Muscle of leg (tissue), 11 donors: ENCODE results near the gene PHLDB1. TPM values are rescaled to one million over a fixed set of nuclear protein-coding genes. Genes with fewer than 3 reads are reported as not detected.
"Not testable (repeated sequence)": the region's sequence is repeated elsewhere in the genome, so short reads cannot be mapped to it uniquely, and the experiment has no call there.

ENCODE experiments used
- DNase-seq: peaks from one replicate; pipeline ENCODE4 v3.0.0; 2013
- H3K27ac ChIP-seq: one replicate; pipeline ENCODE4 v1.5.1; 2013; ENCODE audit warnings: mild to moderate bottlenecking, low read length, control low read depth
- H3K27me3 ChIP-seq: one replicate; pipeline ENCODE4 v1.6.1; 2013; ENCODE audit warnings: low read length; ENCODE audit not compliant: control insufficient read depth, insufficient read depth
- H3K36me3 ChIP-seq: one replicate; pipeline ENCODE4 v1.6.1; 2013; ENCODE audit warnings: low read length; ENCODE audit not compliant: control insufficient read depth, insufficient read depth
- H3K4me1 ChIP-seq: one replicate; pipeline ENCODE4 v1.6.1; 2013; ENCODE audit warnings: low read length; ENCODE audit not compliant: control insufficient read depth, insufficient read depth
- H3K4me3 ChIP-seq: one replicate; pipeline ENCODE4 v1.5.1; 2013; ENCODE audit warnings: low read length, control low read depth
- H3K9me3 ChIP-seq: replicated peaks from 2 replicates; pipeline ENCODE4 v1.6.1; 2013; ENCODE audit warnings: low read depth, low read length; ENCODE audit not compliant: control insufficient read depth
- WGBS: methylation state at CpG from one replicate; pipeline ENCODE4 v1.1.5; 2013; ENCODE audit warnings: missing lambda C conversion rate; ENCODE audit not compliant: insufficient coverage; 5-methylcytosine and 5-hydroxymethylcytosine counted together
- polyA plus RNA-seq, 8 donors: library from polyadenylated mRNA; unstranded; fragments of 120-200 nt; gene quantifications; one replicate each; pipeline versions ENCODE4 v1.2.1 to v1.2.3, GENCODE V29; 2013; ENCODE audit warnings: inconsistent platforms in 1 of 8, low replicate concordance in 1 of 8; ENCODE audit not compliant: insufficient read length in 8 of 8, insufficient read depth in 1 of 8
- total RNA-seq: library from RNA; stranded (reverse); fragments of 120-200 nt; gene quantifications from one replicate; pipeline ENCODE4 v1.2.4, GENCODE V29; 2013

The PHLDB1 gene
- total and polyA plus RNA-seq, 9 donors: 52.5 to 125 (median 94.5) TPM

DNA sequence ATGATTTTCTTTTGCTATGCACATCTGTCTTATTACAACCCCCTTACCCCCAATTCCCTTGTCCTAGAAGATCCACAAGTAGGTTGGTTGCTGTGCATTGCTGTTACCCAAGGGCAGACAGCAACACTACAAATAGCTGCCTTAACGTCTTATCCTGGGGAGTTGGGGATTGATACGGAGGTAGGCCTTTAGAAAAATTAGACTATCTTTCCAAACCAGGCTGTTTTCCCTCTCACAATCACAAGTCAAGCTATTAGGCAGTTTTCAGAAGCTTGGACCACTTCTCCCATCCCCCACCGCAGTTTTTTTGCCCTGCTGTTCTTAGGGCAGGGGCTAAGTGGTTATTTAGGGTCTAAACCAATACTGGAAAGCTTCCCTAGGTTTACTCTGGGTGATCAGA, 2.8 kb upstream of the PHLDB1 start:
- H3K9me3 ChIP-seq: no peaks in the 10 kb centered on the region
- DNase-seq: no peak
- H3K4me3 ChIP-seq: no peak overlapping the region
- no CpG with 5 or more reads among the region's 3 CpGs for WGBS
- H3K27ac ChIP-seq: peak overlapping the region; percentile 94
- H3K27me3 ChIP-seq: peaks cover 12% of the 10 kb centered on the region
- H3K36me3 ChIP-seq: peaks cover 25% of the 10 kb centered on the region
- H3K4me1 ChIP-seq: peaks cover 50% of the 10 kb centered on the region

DNA sequence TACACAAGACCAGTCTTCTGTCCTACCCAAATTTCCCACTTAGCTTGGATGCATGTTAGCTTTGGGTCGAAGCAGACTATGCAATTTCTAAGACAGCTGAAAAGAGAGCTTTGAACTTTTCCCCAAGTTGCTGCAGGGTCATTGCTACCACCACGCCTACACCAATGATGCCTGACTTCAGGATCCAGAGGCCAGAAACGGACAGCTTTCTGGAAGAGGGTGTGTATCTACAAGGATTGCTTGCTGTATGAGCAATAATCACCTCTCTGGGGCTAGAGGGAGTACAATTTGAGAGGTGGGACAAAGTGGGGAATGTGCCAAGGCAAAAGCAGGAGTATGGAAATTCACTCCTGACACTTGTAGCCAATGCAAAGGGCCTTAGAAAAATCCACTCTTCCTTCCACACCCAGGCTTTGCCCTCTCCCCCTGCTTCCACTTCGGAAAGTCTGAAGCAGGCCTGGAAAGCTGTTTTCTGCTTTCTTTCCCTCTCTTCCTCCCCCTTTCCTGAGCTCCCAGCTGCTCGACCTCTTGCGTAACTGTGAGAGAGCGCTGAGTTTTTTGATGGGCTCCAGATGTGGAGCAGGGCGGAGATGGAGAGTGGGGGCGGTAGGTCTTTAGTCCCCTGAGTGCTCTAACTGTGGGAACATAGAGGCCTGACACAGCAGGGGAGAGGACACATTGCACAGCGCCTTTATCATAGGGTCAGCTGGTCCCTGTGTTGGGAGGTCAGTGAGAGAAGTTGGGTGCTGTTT, 2.1 kb upstream of the PHLDB1 start:
- peaks cover 55% of the 10 kb centered on the region for H3K4me1 ChIP-seq
- no peak overlapping the region for H3K4me3 ChIP-seq
- no peaks in the 10 kb centered on the region for H3K9me3 ChIP-seq
- peaks cover 20% of the 10 kb centered on the region for H3K36me3 ChIP-seq
- peak overlapping the region; percentile 94 for H3K27ac ChIP-seq
- 10% methylated on average over 2 of the region's 10 CpGs for WGBS
- DNase-seq: peak; percentile 99
- H3K27me3 ChIP-seq: peaks cover 15% of the 10 kb centered on the region

DNA sequence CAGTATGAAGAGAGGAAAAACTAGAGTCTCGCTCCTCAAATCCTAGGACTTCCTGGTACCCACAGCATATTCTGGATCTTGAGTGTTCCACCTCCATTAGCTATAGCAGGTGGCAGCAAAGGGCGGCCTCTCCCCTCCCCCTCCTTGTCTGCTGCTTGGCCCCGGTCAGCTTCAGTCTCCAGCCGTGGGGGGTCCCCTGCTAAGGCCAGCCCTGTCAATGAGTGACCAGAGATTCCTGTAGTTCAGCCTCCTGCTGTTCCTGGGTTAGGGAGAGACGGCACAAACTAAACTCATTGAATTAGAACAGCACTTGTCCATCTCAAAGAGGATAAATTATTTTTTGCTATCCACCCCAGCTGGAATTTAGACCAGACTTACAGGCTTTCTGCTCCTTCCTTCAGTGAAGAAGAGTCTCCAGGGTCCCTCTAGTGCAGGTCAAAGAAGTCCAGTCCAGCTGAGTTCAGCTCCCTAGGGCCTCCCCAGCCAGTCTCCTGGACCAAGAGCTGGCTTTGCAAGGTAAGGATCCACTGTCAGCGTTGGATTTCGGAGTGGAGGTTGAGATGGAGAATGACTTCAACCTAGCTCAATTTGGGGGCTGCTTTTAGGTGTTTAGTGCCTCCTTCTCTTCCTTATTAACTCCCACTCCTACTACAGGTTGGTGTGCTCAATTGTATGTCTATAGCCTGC, 1.1 kb upstream of the PHLDB1 start:
- peaks cover 14% of the 10 kb centered on the region for H3K36me3 ChIP-seq
- peaks cover 22% of the 10 kb centered on the region for H3K27me3 ChIP-seq
- no peaks in the 10 kb centered on the region for H3K9me3 ChIP-seq
- DNase-seq: no peak
- 17% methylated on average over 1 of the region's 7 CpGs for WGBS
- peaks cover 64% of the 10 kb centered on the region for H3K4me1 ChIP-seq
- peak overlapping the region; percentile 94 for H3K27ac ChIP-seq
- no peak overlapping the region for H3K4me3 ChIP-seq

DNA sequence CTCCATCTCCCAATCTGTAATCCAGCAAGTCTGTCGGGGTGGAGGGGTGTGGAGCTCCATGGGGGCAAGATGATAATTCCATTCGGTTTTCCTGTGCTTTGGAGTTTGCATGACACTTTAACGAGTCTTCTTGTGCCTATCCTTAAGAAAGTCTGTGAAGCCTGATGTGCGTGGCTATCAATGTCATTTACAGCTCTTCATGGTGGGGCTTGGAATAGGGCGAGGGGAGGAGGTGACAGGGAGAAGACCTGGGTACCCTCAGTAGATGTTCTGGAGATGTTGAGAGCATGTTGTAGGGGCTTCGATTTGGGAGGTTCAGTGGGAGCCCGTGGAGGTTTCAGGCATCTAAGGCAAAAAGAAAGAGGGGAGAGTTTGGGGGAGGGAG, 579 bp upstream of the PHLDB1 start:
- Histone ChIP-seq H3K27ac (peak overlapping the region; percentile 94), H3K36me3 (peaks cover 10% of the 10 kb centered on the region), H3K4me1 (peaks cover 63% of the 10 kb centered on the region), H3K9me3 (no peaks in the 10 kb centered on the region), H3K4me3 (no peak overlapping the region), H3K27me3 (peaks cover 22% of the 10 kb centered on the region)
- no peak for DNase-seq
- 66% methylated on average over 5 of the region's 7 CpGs for WGBS

DNA sequence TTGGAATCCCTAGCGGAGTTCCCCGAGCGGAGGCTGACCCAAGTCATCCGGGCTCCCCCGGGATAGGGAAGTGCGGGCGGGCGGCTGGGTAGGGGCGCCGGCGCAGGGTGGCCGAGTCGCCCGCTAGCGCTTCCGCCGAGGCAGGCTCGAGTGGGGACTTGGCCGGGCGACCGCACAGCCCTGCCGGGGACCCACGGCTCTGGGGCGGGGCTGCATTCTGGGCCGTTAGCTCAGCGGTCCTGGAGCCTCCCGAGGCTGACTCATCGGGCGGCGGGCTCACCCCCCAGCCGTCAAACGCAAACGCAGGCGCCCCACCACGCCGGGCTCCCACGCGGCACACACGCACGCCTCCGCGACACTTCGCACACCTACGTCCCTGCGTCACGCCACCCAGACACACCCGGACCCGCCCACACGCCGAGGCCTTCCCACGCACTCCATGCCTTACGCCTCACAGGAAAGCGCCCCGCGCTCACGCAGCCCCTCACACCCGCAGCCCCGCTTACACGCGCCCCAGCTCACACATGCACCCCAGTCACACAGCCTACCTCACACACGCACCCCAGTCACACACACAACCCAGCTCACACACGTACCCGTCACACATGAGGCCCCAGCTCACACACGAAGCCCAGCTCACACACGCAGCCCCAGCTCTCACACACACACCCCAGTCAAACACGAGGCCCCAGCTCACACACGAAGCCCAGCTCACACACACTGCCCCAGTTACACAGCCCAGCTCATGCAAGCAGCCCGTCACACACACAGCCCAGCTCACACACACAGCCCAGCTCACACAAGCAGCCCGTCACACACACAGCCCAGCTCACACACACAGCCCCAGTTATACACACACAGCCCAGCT, 1.2 kb downstream of the PHLDB1 start:
- H3K27me3 ChIP-seq: peaks cover 22% of the 10 kb centered on the region
- H3K9me3 ChIP-seq: no peaks in the 10 kb centered on the region
- H3K27ac ChIP-seq: peak overlapping the region; percentile 94
- H3K36me3 ChIP-seq: peaks cover 5% of the 10 kb centered on the region
- peak overlapping the region; percentile 84 for H3K4me3 ChIP-seq
- DNase-seq: peak; percentile 73
- WGBS: 4% methylated on average over 67 of the region's 69 CpGs
- peaks cover 71% of the 10 kb centered on the region for H3K4me1 ChIP-seq

DNA sequence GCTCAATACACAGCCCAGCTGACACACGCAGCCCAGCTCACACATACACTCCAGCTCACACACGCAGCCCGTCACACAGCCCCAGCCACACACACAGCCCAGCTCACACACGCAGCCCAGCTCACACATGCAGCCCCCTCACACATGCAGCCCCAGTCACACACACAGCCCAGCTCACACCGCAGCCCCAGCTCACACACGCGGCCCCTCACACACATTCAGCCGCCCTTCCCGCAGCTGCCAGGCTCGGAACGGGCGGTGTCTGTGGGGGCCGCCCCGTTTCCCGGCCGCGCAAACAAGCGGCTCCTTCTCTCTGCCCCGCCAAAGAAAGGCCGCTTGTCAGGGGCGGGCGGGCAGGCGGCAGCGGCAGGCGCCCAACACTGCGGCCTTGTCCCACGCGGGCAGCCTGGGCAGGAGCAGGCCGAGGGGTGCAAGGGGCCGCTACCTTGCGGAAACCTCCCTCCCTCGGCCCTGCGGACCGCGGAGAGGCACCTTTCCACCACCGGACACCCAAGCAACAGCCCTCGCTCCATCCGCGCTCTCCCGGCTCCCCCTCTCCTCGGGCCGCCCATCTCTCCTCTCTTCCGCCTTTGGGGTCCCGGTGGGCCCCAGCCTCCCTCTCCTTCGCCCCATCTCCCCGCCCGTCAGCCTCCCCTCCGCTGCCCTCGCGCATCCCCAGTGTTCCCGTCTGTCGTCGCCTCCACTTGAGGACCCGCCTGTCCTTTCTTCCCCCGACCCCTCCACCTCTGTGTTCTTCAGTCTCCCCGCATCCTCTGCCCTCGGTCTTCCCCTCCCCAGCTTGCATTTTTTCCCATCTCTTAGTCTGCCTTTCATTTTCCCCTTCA, 2.2 kb downstream of the PHLDB1 start:
- peak overlapping the region; percentile 84 for H3K4me3 ChIP-seq
- peak overlapping the region; percentile 94 for H3K27ac ChIP-seq
- 11% methylated on average over 52 of the region's 57 CpGs for WGBS
- H3K4me1 ChIP-seq: peaks cover 68% of the 10 kb centered on the region
- peaks cover 22% of the 10 kb centered on the region for H3K27me3 ChIP-seq
- H3K9me3 ChIP-seq: no peaks in the 10 kb centered on the region
- DNase-seq: peak; percentile 58
- H3K36me3 ChIP-seq: peaks cover 15% of the 10 kb centered on the region

DNA sequence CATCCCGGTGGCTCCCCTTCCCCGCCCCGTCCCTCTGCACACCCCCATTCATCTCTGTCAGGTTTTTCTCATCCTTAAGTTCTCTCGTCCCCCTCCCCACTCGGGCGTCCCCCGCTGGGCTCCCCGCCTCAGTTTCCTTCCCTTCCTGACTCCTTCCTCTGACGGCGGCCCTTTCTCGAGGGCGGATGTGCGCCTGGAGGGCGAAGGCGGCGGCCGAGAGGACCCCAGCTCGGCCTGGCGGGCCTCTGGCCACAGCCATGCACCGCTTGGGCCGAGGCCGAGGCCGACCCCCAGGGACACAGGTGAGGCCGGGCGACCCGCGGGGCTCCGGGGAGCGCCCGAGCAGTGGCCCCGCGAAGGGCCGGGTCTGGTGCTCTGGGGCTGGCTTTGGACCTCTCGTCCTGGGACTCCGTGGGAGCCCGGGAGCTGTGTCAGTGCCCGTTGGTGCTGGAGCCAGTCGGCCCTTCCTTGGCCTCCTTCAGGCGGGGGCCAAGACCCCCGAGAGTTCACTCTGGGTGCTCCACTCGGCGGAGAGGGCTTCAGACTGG, 2.9 kb downstream of the PHLDB1 start:
- peaks cover 19% of the 10 kb centered on the region for H3K36me3 ChIP-seq
- WGBS: 7% methylated on average over 42 of the region's 42 CpGs
- no peaks in the 10 kb centered on the region for H3K9me3 ChIP-seq
- H3K4me3 ChIP-seq: peak overlapping the region; percentile 84
- peak overlapping the region; percentile 94 for H3K27ac ChIP-seq
- peaks cover 22% of the 10 kb centered on the region for H3K27me3 ChIP-seq
- peaks cover 61% of the 10 kb centered on the region for H3K4me1 ChIP-seq
- DNase-seq: no peak

DNA sequence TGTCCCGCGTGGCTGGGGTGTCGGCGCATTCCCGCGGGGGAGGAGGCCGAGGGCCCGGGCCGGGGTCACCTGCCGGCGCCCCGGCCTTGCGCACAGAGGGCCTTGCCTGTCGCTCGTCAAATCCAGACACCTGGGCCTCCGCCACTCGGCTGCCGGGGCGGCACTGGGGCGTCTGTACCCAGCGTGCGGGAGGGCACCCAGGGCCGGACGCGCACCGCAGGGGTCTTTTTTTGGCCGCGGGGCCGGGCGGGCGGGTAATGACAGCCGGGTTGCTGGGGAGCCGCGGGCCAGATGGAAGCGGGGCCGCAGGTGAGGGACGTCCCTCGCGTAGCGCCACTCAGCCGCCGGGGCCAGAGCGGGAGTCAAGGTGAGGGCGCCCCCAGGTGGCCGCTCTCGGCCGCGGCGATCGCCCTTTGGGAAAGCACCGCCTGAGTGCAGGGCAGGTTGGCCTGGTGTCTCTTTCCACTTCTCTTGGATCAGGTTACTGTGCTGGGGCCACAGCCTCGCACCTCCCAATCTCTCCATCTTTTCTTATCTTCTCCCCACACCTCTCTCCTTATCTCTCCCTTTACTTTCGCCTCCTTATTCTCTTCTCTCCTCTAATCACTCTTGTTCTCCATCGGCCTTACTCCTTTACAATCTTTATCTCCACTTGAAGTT, 3.5 kb downstream of the PHLDB1 start:
- Histone ChIP-seq H3K4me1 (peaks cover 55% of the 10 kb centered on the region), H3K4me3 (peak overlapping the region; percentile 84), H3K36me3 (peaks cover 24% of the 10 kb centered on the region), H3K9me3 (no peaks in the 10 kb centered on the region), H3K27ac (peak overlapping the region; percentile 78), H3K27me3 (peaks cover 22% of the 10 kb centered on the region)
- 3% methylated on average over 53 of the region's 54 CpGs for WGBS
- peak; percentile 83 for DNase-seq

DNA sequence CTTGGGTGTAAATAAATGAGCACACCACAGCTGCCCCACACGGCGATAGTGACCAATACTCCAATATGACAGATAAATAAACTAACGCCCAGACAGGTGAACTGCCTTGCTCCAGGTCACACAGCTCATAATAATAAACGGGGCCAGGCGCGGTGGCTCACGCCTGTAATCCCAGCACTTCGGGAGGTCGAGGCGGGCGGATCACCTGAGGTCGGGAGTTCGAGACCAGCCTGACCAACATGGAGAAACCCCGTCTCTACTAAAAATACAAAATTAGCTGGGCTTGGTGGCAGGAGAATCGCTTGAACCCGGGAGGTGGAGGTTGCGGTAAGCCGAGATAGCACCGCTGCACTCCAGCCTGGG, 4.0 kb downstream of the PHLDB1 start:
- peak overlapping the region; percentile 69 for H3K27ac ChIP-seq
- not testable (repeated sequence) for H3K9me3 ChIP-seq, DNase-seq
- WGBS: no CpG with 5 or more reads among the region's 19 CpGs
- H3K27me3 ChIP-seq: peaks cover 22% of the 10 kb centered on the region
- peak overlapping the region; percentile 84 for H3K4me3 ChIP-seq
- peaks cover 50% of the 10 kb centered on the region for H3K4me1 ChIP-seq
- H3K36me3 ChIP-seq: peaks cover 29% of the 10 kb centered on the region
